ENCODE measurements around the gene CEP72.

DNA sequence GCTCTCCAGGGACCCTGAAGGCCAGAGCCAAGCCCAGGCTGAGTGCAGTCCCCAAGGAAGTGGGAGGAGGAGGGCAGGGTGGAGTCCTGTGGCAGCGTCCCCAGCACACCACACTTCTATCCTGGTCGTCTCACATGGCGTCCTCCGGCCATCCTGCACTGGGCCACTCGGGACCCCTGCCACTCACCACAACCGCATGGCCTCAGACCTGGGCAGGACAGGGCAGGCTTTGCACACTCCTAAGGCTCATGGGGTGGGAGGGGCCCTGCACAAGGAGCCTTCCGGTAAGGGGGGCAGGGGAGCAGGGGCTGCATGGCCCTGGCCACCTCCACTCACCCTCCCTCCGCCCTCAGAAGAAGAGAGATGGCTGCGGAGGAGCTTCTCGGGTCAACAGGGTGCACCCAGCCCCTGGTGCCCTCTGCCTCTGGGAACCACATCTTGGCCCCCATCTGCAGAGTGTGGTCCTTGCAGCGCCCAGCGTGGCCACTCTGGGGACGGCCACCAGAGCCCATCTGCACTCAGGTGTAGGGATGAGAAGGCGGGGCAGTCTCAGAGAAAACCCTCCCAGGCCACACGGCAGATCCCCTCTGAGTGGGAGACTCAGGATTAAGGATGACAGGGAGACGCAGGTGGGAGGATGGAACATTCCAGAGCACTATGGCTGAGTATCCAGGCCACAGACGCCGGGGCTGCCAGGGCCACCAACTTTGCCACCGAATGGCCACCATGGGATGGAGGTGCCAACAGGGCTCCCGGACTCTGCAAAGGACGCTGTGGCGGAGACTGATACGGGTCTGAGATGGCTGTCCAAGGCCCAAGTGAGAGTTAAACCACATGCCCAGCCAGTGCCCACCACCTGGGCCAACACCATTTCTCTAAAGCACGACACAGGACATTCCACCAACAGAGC, 73.4 kb downstream of the CEP72 start:
- TF ChIP-seq EZH2phosphoT487 (IDR thresholded peaks at IDR 0.05) (no peak), EZH2 (IDR thresholded peaks at IDR 0.05) (no peak)
- TF ChIP-seq, protein P1, sequence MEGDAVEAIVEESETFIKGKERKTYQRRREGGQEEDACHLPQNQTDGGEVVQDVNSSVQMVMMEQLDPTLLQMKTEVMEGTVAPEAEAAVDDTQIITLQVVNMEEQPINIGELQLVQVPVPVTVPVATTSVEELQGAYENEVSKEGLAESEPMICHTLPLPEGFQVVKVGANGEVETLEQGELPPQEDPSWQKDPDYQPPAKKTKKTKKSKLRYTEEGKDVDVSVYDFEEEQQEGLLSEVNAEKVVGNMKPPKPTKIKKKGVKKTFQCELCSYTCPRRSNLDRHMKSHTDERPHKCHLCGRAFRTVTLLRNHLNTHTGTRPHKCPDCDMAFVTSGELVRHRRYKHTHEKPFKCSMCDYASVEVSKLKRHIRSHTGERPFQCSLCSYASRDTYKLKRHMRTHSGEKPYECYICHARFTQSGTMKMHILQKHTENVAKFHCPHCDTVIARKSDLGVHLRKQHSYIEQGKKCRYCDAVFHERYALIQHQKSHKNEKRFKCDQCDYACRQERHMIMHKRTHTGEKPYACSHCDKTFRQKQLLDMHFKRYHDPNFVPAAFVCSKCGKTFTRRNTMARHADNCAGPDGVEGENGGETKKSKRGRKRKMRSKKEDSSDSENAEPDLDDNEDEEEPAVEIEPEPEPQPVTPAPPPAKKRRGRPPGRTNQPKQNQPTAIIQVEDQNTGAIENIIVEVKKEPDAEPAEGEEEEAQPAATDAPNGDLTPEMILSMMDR (IDR thresholded peaks at IDR 0.05): no peak
